Tongue (tissue), 2 donors: ENCODE measurements around the gene ANKRD65. TPM values are rescaled to one million over a fixed set of nuclear protein-coding genes. Genes with fewer than 3 reads are reported as not detected.
"Not testable (repeated sequence)": the region's sequence is repeated elsewhere in the genome, so short reads cannot be mapped to it uniquely, and the experiment has no call there.

Source experiments
- DNase-seq: peaks from one replicate; pipeline ENCODE4 v3.0.0-alpha.2; 2015
- total RNA-seq: library from RNA; depleted of rRNA; stranded (reverse); fragments of >200 nt; gene quantifications from one replicate; pipeline ENCODE4 v1.2.3, GENCODE V29; 2014

ANKRD65 gene
- total RNA-seq, 1 donor from 2014 or later = 13.4 TPM

DNA sequence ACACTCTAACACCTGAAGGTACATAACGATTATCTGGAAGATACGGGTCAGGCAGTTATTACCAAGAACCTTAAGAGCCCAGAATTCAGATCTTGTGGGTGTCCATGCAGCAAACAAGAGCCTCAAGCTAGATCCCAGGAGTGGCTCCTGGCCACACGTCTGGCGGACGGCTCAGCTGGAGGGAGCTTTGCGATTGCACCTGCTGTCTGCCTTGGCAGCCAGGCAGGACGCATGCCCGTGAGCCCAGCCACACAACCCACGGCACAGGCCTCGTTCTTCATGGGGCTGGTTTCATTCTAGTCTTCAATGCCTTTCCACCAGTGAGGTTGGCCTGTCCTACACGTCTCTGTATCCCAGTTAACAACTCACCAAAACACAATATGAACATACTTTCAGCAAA lies 27.6 kb downstream of the ANKRD65 start:
- no peak for DNase-seq

DNA sequence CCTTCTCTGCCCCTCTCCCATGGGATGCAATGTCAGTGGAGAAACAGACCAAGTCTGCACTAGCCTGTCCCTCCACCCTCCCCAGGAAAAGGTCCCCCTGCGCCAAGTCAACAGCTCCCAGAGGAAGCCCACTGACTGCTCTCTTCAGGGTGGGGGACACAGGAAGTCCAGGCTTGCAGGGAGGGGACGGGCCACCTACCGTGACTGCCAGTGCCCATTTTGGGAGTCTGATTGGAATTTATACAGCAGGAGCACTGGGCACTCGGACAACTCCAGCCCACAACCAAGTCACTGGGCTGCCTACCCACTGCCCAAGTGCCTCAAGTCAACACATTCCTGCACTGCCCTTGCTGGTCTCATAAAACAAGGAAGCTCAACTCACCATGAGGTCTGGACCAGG lies 28.1 kb downstream of the ANKRD65 start:
- DNase-seq = no peak

DNA sequence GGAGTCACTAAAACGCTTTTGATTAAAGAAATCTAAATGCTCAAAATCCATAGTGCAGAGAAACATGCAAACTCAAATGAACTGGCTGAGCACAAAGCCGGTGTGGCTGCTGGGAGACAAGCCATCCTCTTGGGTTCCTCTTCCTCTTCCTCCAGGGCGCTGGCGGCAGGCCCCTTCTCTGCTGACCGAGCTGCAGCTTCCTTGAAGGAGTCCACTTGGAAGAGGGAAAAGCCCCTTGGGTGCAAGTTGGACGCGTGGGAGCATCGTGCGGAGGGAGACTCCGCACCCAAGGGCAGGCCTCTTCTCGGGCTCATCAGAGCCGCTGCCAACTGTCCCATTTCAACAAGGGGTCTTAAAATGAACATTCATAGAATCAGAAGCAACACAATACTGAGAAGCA lies 29.9 kb downstream of the ANKRD65 start:
- DNase-seq = no peak

DNA sequence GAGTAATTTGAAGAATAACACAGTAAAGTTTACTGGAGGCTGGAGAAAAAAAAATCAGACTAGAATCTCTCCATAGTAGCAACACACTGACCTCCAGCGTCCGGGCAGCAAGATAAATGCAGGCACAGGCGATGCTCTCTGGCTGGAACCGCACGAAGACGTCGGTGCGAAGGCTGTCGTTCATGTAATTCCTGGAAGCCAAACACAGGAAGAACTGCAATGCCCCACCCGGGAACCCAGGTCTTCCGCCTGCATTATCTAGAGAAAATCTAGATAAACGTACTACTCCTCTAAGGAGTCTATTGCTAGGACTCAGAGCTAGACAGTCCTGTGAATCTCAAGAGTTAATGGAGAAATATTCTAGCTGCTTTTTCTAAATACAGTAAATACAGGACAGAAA lies 30.4 kb downstream of the ANKRD65 start:
- no peak for DNase-seq

DNA sequence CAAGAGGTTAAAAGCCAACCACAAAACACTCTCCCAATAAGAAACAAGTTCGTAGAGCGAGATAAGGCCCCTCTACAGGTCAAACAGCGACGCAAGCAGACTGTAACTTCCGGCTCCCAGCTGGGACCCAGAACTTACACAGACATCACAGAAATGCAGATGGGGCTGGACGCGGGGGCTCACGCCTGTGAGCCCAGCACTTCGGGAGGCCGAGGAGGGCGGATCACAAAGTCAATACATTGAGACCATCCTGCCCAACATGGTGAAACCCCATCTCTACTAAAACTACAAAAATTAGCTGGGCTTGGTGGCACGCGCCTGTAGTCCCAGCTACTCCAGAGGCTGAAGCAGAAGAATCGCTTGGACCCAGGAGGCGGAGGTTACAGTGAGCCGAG lies 33.0 kb downstream of the ANKRD65 start:
- no peak for DNase-seq

DNA sequence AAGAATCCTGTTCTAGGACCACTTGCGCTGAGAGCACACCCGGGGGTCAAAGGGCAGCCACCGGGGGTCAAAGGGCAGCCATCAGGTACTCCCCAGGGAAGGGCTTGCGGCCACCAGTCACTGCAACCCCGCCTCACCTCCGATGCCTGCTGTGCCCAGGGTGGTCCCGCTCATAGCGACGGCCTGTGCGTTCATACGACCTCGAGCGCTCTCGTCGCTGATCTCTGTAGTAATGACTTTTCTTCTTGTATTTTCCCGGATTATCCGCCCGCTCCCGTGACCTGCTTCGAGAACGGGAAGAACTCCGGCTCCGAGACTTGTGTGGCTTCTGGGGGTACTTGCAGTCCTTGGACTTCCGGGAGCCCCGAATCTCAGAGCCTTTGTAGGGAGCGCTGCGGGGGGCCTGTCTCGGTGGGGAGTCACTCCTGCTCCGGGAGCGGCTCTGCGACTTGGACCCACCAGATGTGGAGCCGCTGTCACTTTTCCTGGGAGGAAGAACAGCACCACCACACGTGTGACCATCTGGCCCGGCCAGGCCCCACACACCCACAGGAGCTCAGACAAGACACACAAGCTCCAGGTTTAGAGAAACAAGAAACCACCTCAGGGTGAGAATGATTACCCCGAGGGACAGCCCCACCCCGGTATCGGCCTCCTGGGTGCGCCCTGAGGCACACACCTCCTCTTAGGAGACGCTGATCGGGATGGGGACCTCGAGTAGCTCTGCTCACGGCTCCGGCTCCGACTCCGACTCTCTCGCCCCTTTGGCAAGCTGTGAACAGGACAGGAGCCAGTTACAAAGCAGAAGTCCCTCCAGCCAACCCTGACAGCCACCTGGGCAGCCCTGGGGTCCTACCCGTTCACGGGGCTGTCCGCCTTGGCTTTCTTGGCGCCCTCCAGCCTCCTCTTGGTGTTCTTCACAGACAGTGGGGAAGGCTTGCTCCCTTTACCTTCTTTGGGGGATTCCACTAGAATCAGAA lies 33.7 kb downstream of the ANKRD65 start:
- DNase-seq = no peak

DNA sequence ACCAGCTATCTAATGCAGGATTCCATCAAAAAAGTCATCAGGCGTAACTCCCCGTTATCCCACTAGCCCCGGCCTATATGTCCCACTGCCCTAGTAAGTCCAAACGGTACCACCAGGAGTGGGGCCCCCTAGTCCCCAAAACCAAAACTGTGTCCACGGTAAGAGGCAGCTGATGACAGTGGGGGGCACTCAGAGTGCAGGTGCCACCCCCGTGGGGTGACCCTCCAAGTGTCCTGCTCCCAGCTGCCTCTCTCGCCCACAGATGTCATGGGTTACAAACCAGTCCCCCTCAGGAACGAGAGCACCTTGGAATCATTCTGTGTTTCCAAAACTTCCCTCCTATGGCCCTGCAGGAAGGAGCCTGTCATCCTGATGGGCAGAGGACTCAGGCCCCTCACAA lies 35.1 kb downstream of the ANKRD65 start:
- DNase-seq = no peak

DNA sequence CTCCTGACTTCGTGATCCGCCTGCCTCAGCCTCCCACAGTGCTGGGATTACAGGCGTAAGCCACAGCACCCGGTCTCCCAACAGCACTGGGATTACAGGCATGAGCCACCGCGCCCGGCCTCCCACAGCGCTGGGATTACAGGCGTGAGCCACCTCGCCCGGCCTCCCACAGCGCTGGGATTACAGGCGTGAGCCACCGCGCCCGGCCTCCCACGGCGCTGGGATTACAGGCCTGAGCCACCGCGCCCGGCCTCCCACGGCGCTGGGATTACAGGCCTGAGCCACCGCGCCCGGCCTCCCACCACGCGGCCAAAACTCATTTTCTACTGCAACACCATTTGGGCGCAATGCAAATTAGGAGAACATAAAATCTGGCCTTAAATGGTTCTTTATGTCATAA lies 35.7 kb downstream of the ANKRD65 start:
- DNase-seq = not testable (repeated sequence)

DNA sequence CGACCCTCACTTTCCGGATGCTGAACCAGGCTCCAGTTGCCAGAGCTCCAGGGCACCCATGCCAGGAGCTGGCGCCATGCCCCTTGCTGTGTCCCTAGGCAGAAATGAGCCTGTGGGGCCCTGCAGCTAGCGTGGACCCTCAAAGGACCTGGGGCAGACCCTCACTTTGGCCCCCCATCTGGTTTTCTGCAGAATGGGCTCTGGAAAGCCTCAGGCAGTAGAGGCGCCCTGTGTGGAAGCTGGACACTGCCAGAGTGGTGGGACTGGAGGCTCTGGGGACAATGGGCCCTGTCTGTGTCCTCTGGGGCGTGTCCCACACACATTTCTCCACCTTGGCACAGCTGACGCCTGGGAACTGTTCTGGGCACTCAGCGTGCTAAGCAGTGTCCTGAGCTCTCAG lies 39.8 kb downstream of the ANKRD65 start:
- DNase-seq = no peak

DNA sequence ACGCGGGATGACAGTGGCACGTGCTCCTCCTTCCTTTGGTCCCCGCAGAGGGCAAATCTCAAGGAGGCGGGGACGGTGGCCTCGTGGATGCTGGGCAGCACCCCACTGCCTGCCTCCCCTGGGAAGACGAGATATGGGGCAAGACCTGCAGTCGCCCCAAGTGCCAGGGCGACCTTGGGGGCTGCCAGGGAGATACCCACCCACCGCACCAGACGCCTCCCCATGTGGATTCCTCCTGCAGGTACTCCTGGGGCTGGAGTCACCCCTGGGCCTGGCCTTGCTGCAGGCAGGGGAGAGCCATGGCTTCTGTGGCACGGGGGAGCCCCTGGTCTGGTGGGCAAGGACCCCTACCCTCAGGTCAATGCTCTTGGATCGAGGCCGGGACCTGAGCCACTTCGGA lies 40.2 kb downstream of the ANKRD65 start:
- DNase-seq = no peak

DNA sequence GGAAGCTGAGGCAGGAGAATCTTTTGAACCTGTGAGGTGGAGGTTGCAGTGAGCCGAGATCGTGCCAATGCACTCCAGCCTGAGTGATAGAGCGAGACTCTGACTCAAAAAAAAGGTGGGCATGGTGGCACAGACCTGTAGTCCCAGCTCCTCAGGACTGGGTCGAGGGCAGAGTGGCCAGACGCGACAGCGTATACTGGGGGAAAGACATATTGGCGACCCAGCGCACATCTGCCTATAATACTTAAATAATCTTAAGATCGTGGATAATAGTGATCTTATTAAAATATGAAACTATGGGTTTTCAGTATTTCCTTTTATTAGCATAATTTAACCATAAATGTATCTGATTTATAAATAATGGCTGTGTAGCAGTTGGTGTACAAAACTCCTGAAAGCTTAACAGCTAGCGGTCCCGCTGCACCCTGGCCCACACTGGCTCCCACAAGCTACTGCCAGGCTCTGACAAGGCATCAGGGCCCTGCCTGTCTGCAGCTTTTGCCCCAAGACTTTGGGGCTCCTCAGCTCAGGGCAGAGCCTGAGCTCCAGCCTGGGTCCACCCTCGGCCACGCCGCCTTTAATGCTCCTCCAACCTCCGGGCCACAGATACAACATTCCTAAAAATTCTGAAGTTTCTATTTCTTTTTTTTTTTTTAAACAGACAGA lies 43.4 kb downstream of the ANKRD65 start:
- no peak for DNase-seq

DNA sequence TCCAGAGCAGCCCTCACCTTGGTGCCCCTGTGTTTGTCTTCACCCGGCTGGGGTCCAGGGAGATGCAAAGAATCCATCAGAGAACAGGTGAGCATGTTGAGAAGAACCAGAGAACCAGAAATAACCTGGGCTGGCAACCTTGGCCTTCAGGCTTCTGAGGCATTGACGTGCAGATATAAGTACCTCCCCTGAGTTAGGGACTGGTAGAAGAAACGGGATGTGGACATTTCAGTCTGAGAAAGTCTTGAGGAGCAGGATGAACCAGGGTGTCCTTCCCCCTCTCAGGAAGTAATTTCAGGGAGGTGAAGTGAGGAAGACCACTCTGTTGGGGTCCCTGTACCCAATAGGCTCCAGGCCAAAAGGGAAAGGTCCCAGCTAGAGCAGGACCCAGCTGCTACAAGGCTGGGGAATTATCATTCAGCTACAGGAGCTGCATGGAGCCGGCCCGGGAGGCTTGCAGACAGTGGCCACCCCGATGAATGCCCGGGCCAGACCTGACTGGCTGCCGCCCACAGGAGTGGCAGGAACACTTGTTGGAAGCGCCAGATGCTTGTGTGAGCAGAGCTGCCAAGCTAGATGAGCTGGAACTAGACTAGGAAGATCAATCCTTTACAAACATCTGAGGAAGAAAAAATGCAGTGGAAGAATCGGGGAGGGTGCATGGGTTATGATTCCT lies 44.4 kb downstream of the ANKRD65 start:
- DNase-seq = no peak

DNA sequence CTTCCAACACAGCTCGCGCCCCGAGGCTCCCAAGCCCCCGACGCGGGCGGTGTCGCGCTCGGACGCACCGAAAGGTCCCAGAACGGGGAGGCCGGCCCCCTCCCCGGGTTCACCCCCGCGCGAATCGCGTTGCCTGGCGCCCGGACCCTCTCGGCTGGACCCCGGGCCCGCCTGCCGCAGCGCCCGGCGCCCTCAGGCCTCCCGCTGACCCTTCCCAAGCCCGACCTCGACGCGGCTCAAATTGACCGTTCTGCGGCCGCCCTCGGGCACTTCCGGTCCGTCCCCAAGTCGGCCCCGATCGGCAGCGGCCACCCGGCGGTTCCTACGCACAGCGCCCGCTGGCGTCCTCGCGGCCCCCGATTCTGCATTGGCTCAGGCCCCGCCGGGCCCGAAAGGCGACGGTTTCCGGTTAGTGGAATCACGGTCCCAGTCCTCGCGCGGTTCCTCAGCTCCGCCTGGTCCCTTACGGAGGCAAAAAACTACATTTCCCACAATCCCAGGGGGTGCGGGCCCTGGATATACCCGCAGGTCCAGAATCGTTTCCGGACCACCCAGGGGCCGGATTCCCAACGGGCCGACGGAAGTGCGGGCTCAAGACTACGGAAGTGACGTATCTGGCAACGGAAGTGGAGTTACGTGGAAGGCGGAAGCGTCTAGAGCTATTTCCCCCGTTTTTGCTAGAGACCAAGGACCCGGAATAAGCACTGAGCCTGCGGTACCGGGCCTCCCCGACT lies 46.0 kb downstream of the ANKRD65 start, which contains the start of gene AURKAIP1:
Gene AURKAIP1, minus strand, starts transcription at position 279 of the 734 bp plus-strand sequence. CDS start 451 bp downstream, outside the sequence.
- DNase-seq = peak; percentile 100

DNA sequence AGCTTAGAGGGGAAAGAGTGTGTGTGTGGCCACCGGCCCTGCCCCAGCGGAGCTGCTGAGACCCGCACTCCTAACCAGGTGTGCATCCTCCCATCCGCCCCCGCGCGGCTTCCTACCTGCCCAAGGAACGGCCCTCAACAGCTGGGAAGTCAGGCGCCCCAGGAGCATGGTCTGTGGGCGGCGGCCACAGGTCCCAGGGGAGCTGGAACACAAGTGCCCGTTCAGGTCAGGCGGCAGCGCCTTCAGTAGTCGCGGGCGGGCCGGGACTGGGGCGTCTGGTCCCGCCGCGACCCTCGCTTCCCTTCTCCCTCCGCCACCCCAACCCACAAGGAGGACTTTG lies 46.5 kb downstream of the ANKRD65 start:
- DNase-seq = no peak

DNA sequence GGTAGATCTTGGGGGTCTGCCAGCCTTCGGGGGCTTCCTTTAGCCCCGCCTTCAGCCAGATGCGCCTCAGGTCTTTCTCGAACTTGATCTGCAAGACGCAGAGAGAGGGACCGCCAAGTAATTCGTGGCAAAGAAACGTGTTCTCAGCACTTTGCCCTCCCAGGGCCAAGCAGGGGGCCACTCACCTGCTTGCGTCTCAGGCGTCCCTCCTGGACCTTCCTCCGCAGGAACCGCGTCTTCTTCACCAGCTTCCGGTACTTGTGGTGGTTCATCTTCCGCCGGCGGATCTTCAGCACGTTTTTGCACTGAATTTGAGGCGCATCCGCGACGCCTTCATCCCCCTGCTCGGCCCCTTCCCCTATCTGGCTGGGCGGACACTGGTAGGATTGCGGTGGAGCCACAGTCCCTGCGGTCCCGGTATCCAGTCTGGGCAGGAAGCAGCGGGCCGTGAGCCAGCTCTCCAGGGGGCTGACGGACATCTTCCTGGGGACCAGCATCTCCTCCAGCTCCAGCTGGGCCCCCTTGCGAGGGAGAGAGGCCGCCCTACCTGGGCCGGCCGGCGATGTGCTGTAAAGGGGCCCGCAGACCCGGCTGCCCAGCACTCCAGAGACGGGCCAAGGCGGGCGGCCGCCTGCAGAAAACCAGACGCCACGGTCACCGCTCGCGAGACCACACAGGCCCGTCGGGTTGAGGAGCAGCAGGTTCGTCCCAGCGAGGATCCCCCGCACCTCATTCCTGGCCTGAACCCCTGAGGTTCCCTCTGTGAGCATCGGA lies 47.1 kb downstream of the ANKRD65 start:
- DNase-seq = no peak

DNA sequence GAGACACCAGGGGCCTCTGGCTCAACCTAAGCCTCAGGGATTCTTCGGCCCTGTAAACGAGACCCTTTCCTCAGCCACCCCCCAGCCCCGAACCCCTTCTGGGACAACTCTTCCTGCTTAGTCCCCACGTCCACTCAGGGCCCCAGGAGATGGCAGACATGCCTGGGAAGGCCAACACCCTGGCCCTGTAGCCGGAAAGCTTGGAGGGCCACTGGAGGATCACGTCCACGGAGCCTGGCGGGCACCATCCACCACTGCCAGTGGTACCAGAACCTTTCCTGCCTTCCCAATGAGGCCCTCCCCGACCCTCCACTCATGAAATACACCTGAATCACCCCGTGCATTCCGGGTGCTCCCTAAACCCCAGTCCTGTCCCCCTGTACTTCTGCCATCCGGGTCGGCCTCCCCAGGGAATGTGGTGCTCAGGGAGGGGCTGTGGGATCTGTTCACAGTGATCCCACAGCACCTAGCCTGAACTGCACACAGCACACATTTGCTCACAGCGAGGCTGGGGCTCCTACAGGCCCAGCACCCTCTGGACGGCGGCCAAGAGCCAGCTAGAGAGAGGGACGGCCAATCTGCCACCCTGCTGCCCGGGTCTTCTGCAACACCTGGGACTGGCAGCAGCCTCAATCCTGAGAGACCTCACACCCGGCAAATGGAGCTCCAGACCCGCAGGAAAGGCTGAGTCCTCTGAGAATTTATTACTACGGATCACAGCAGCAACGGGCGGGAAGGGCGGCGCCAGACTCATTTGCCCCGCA lies 47.8 kb downstream of the ANKRD65 start:
- DNase-seq = no peak

DNA sequence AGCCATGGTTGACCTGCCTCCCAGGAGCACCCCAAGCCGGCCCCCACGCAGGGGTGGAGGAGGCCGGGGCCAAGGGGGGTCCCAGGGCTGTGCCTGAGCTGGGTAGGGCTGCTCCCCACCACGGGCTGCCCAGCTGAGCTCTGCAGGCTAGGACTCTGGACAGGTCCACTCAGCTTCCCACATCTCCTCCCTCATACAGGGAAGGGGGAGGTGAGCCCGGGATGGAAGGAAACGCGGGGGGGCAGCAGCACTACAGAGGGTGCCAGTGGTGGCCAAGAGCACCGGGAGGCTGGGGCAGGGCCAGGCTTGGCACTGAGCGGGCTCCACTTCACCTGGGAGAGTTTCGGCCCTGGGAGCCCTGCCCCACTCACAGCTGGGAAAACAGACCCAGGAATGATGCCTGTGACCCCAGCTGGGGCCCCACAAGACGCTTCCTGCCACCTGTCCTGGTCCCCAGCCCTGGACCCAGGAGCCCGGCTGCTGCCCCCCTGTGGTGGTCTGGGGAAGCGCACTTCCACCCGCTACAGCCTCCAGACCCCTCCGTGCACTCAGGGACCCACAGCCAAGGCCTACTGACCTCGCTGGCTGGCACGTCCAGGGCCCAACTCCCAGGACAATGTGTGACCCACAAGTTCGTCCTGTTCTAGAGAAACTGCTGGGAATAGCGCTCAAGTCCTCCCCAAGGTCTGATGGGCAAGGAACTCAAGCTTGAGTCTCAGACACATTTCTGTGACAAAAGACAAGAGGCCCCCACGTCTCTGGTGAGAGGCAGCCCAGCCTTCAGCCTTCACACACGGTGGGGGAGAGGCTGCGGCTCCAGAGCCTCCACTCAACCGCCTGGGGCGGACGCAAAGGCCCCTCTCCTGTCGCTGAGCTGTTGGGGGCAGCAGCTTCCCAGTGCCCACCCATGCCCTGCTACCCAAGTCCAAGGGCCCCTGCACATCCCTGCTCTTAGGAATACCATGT lies 49.0 kb downstream of the ANKRD65 start:
- peak; percentile 74 for DNase-seq

DNA sequence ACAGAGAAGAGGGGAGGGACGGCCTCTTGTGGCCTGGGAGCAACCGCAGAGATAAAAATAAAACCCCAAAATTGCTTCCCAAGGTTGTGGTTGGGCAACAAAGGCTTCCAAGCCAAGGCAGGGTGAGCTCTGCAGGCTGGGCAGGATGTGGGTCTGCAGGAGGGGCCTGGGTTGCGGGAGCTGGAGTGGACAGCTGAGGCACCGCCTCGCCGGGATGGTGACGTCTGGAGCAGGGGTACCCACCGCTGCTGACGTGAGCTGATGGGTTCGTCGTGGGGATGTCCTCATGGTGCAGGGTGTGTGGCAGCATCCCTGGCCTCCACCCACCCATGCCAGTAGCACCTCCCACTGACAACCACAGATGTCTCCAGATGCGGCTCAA lies 49.7 kb downstream of the ANKRD65 start:
- no peak for DNase-seq

DNA sequence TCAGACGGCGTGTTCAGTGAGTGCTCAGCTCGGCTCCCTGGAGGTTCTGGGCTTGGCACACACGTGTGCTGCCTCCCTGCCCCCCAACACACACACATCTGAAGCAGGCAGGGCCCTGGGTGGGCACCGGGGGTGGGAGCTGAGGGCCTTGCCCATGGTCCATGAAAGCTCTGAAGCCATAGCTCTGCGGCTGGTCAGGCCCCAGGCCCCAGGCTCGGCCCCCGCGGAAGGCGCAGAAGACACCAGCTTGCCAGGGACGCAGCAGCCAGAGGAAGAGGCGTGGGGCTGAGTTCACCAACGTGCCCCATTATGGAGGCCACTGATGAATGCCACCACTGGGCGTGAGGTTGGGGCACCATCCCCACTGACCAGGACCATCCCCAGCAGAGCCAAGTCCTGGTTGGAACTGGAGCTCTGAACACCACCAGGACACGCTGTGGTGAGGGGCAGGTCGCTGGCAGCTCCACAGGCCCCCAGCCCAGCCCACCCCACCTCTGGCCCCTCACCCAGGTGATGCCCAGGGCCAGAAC lies 50.2 kb downstream of the ANKRD65 start:
- DNase-seq = no peak
